Measurements from ENCODE around the gene EIF2B1. TPM values are rescaled to one million over a fixed set of nuclear protein-coding genes. Genes with fewer than 3 reads are reported as not detected.
A peak's percentile ranks its signal among the peaks of the same experiment; 100 is the strongest.

The EIF2B1 gene
- polyA plus RNA-seq, 6 donors from 2014 or later, result 54.1 to 79.3 (median 71.9) TPM

DNA sequence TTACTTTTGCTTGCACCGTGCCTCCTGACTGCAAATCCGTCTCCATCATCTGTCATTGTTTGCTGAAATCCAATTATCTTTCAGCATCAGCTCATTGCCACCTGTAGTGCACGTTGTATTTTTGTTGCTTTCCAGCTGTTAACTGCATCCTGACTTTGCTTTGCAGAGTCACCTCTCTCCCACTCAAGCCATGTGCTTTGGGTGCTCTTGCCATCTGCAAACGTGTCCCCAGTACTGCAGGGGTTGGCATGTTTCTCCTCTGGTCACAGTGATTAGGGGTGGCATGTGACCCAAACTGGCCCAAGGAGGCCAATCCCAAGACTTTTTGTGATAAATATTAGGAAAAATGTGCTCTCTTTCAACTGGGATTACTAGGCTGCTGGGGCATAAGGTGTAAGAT is 59.6 kb downstream of the EIF2B1 start:
- Mint-ChIP-seq H3K36me3 (no peaks in the 10 kb centered on the region), H3K9me3 (no peaks in the 10 kb centered on the region), H3K27ac (peak overlapping the region in 1 of 6 donors; percentile 84), H3K4me3 (no peak overlapping the region), H3K27me3 (peaks cover 4 to 15% (median 12%) of the 10 kb centered on the region in 3 donors), H3K4me1 (peaks cover 0 to 3% (median 2%) of the 10 kb centered on the region in 3 donors)
- DNase-seq (no peak), ATAC-seq (ENCODE audit: low read depth in 2 of 2) (no peak)

DNA sequence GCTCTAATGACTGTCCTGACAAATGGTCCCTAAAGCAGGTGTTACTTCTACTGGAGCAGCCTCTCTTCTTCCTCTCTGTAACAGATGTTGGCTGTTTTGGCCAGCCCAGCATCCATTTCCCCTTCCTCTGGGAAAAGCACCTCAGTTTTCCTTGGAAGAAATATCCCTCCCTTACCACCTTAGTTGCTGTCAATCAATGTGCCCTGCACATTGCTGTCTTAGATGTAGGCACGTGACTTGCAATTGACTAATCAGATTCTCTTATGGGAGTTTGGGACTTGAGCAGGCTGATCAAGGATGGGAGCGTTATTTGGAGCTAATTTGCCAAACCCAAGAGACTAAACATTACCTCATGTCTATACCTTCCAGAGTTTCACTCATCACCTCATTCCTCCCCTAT is 61.1 kb downstream of the EIF2B1 start:
- ATAC-seq (ENCODE audit: low read depth in 2 of 2) (no peak), DNase-seq (no peak)
- H3K4me1 Mint-ChIP-seq, result peaks cover 0 to 3% (median 0%) of the 10 kb centered on the region in 3 donors
- H3K9me3 Mint-ChIP-seq, result no peaks in the 10 kb centered on the region
- peaks cover 5 to 20% (median 12%) of the 10 kb centered on the region in 3 donors for H3K27me3 Mint-ChIP-seq
- H3K4me3 Mint-ChIP-seq, result no peak overlapping the region
- H3K36me3 Mint-ChIP-seq, result no peaks in the 10 kb centered on the region
- peak overlapping the region in 1 of 6 donors; percentile 23 for H3K27ac Mint-ChIP-seq

DNA sequence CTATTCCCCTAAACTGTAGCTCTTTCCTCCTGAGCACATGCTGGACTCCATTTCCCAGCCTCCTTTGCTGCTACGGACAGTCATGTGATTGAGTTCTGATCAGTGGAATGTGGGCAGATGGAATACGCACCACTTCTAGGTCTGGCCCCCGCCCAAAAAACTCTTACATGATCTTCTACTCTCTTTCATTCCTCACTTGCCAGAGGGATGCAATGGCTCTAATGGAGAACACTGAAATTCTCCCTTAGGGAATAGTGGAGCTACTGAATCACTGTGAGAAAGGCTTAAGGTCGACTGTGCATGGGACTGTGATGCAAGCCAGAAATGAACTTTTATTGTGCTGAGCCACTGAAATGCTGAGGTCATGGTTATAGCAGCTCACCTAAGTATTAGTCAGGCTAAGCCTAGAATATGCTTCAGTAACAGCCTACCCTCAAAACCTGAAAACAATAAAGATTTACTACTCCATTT is 62.1 kb downstream of the EIF2B1 start:
- Mint-ChIP-seq H3K27ac (peak overlapping the region in 1 of 6 donors; percentile 47), H3K36me3 (no peaks in the 10 kb centered on the region)

More for the DNA sequence above, 62.1 kb downstream of the EIF2B1 start:
- DNase-seq (no peak), ATAC-seq (ENCODE audit: low read depth in 2 of 2) (no peak)
- peaks cover 0 to 2% (median 0%) of the 10 kb centered on the region in 7 donors for H3K9me3 Mint-ChIP-seq
- H3K27me3 Mint-ChIP-seq, result peaks cover 5 to 20% (median 12%) of the 10 kb centered on the region in 3 donors
- peaks cover 0 to 3% (median 0%) of the 10 kb centered on the region in 3 donors for H3K4me1 Mint-ChIP-seq
- H3K4me3 Mint-ChIP-seq, result no peak overlapping the region

Other genes starting within 250 kb of the EIF2B1 start
- 1 to 10 TPM in 3 of 6 donors, under 1 TPM in 3; 0.15 to 2.7 (median 1.4) TPM for gene KMT5A, start 249.6 kb downstream of the EIF2B1 start, polyA plus RNA-seq (ENCODE audit: low read depth in 6 of 6)
- 1 to 10 TPM; 2.2 to 5.3 (median 4.8) TPM for gene RILPL2, start 197.0 kb downstream of the EIF2B1 start, polyA plus RNA-seq (ENCODE audit: low read depth in 6 of 6)
- gene SNRNP35, start 175.5 kb downstream of the EIF2B1 start, polyA plus RNA-seq (ENCODE audit: low read depth in 6 of 6), result 10 to 100 TPM; 18.0 to 29.1 (median 28.4) TPM
- gene RILPL1, start 100.0 kb downstream of the EIF2B1 start, polyA plus RNA-seq (ENCODE audit: low read depth in 6 of 6), result under 1 TPM in 4 of 6 donors, not detected in 2; 0.07 to 0.25 (median 0.14) TPM
- gene TMED2, start 49.1 kb downstream of the EIF2B1 start, polyA plus RNA-seq (ENCODE audit: low read depth in 6 of 6), result 100 to 1,000 TPM; 214 to 412 (median 283) TPM
- gene DDX55, start 31.6 kb downstream of the EIF2B1 start, polyA plus RNA-seq (ENCODE audit: low read depth in 6 of 6), result 10 to 100 TPM; 12.2 to 21.3 (median 15.4) TPM
- 10 to 100 TPM; 18.6 to 43.7 (median 32.1) TPM for gene GTF2H3, start 143 bp upstream of the EIF2B1 start, polyA plus RNA-seq (ENCODE audit: low read depth in 6 of 6)
- 1 to 10 TPM in 4 of 6 donors, under 1 TPM in 1, not detected in 1; 0.64 to 3.7 (median 1.5) TPM for gene TCTN2, start 37.4 kb upstream of the EIF2B1 start, polyA plus RNA-seq (ENCODE audit: low read depth in 6 of 6)
- 10 to 100 TPM in 5 of 6 donors, 1 to 10 TPM in 1; 6.6 to 21.4 (median 18.8) TPM for gene ATP6V0A2, start 78.7 kb upstream of the EIF2B1 start, polyA plus RNA-seq (ENCODE audit: low read depth in 6 of 6)
- under 1 TPM in 5 of 6 donors, not detected in 1; 0.03 to 0.33 (median 0.17) TPM for gene DNAH10, start 128.6 kb upstream of the EIF2B1 start, polyA plus RNA-seq (ENCODE audit: low read depth in 6 of 6)